H1 (cell line): Measurements from ENCODE around the gene DUSP1. TPM values are rescaled to one million over a fixed set of nuclear protein-coding genes. Genes with fewer than 3 reads are reported as not detected.

ENCODE experiments used
- CTCF ChIA-PET: fragments of 300-600 bp; sonication (Branson Sonifier 250); formaldehyde crosslinking; loops from one replicate; lab custom pipeline; 2021; ENCODE audit not compliant: partially characterized antibody; lab: Charles Lee
- POLR2A ChIA-PET: fragments of 300-600 bp; sonication (Branson Sonifier 250); formaldehyde crosslinking; loops from one replicate; lab custom pipeline; 2021; ENCODE audit warnings: inconsistent platforms; ENCODE audit not compliant: partially characterized antibody; lab: Charles Lee
- DNase-seq, 2 experiments: peaks; one replicate each; pipeline versions ENCODE4 v3.0.0 to v3.0.0-alpha.2; 2010 to 2022; ENCODE audit warnings: low spot score in 2 of 2, low read depth in 1 of 2, mixed read lengths in 1 of 2
- FAIRE-seq: peaks from 2 replicates; lab custom pipeline; 2011; peaks lifted over from hg19 to GRCh38; lab: Jason Lieb, UNC
- H2AFZ ChIP-seq: 2 replicates; pipeline ENCODE4 v1.8.1; 2012; ENCODE audit warnings: low read length, inconsistent platforms
- H2AK5ac ChIP-seq: 2 replicates; pipeline ENCODE4 v1.6.1; 2013; ENCODE audit warnings: low read depth, low read length
- H2BK120ac ChIP-seq: replicated peaks from 2 replicates; pipeline ENCODE3; 2013; ENCODE audit warnings: low read depth, low read length, inconsistent platforms
- H2BK12ac ChIP-seq: 2 replicates; pipeline ENCODE4 v1.6.1; 2013; ENCODE audit warnings: low read depth, low read length
- H2BK15ac ChIP-seq: 2 replicates; pipeline ENCODE4 v1.6.1; 2013; ENCODE audit warnings: low read length
- H2BK20ac ChIP-seq: 2 replicates; pipeline ENCODE4 v1.6.1; 2013; ENCODE audit warnings: low read length
- H2BK5ac ChIP-seq: 2 replicates; pipeline ENCODE4 v1.6.1; 2013; ENCODE audit warnings: low read depth, low read length
- H3K14ac ChIP-seq: 2 replicates; pipeline ENCODE4 v1.6.1; 2013; ENCODE audit warnings: inconsistent platforms; ENCODE audit not compliant: insufficient read length
- H3K18ac ChIP-seq: 2 replicates; pipeline ENCODE4 v1.6.1; 2013; ENCODE audit warnings: low read length; ENCODE audit errors: extremely low read depth
- H3K23ac ChIP-seq: 2 replicates; pipeline ENCODE4 v1.6.1; 2013; ENCODE audit warnings: inconsistent platforms; ENCODE audit not compliant: insufficient read length
- H3K23me2 ChIP-seq: 2 replicates; pipeline ENCODE4 v1.6.1; 2013; ENCODE audit warnings: low read depth, low read length
- H3K27ac ChIP-seq: 2 replicates; pipeline ENCODE4 v1.6.1; 2011; ENCODE audit warnings: low read depth, low read length, inconsistent platforms
- H3K27me3 ChIP-seq, 4 experiments: replicated peaks in 1 of 4; 1 replicate in 1 of 4; 2 replicates in 3 of 4; pipeline versions ENCODE4 v1.6.1 to v1.8.1; 2011 to 2013; ENCODE audit warnings: low read length in 3 of 4, mild to moderate bottlenecking in 3 of 4, inconsistent platforms in 2 of 4, mixed read lengths in 2 of 4, moderate library complexity in 1 of 4; ENCODE audit not compliant: control insufficient read depth in 3 of 4, insufficient read depth in 3 of 4; ENCODE audit errors: extremely low read depth in 1 of 4
- H3K36me3 ChIP-seq, 4 experiments: 2 replicates each; pipeline versions ENCODE4 v1.6.1 to v1.8.1; 2011 to 2013; ENCODE audit warnings: mild to moderate bottlenecking in 4 of 4, low read length in 3 of 4, moderate library complexity in 2 of 4, control low read depth in 1 of 4, inconsistent platforms in 1 of 4; ENCODE audit not compliant: insufficient read depth in 4 of 4, control insufficient read depth in 2 of 4
- H3K4ac ChIP-seq: replicated peaks from 2 replicates; pipeline ENCODE3; 2013; ENCODE audit warnings: low read length, low read depth, mixed read lengths, inconsistent platforms; ENCODE audit not compliant: insufficient read length
- H3K4me1 ChIP-seq, 4 experiments: replicated peaks in 1 of 4; 1 replicate in 1 of 4; 2 replicates in 3 of 4; pipeline versions ENCODE4 v1.6.1 to v1.8.1; 2011 to 2013; ENCODE audit warnings: low read length in 3 of 4, inconsistent platforms in 2 of 4, mixed read lengths in 1 of 4; ENCODE audit not compliant: insufficient read depth in 4 of 4, control insufficient read depth in 3 of 4
- H3K4me2 ChIP-seq, 2 experiments: 2 replicates each; pipeline versions ENCODE4 v1.6.1 to v1.8.1; 2011 to 2013; ENCODE audit warnings: low read depth in 2 of 2, low read length in 2 of 2, control low read depth in 1 of 2, inconsistent platforms in 1 of 2, mild to moderate bottlenecking in 1 of 2; ENCODE audit not compliant: insufficient read depth in 1 of 2
- H3K4me3 ChIP-seq, 4 experiments: fragments of 200-600, 300-600 bp in 1 of 4; sonication (generic), shearing (Covaris generic), sonication (Bioruptor Twin) in 1 of 4; 2 replicates each; pipeline versions ENCODE4 v1.5.1 to v1.8.1; 2011 to 2016; ENCODE audit warnings: low read length in 4 of 4, low read depth in 3 of 4, control low read depth in 2 of 4, inconsistent platforms in 2 of 4, mild to moderate bottlenecking in 2 of 4, mixed read lengths in 1 of 4, moderate library complexity in 1 of 4; ENCODE audit not compliant: insufficient read depth in 2 of 4; ENCODE audit errors: extremely low read depth in 1 of 4
- H3K56ac ChIP-seq: replicated peaks from 2 replicates; pipeline ENCODE3; 2013; ENCODE audit warnings: low read depth, mild to moderate bottlenecking, mixed read lengths, low read length, inconsistent platforms; ENCODE audit not compliant: insufficient read length
- H3K79me1 ChIP-seq: 2 replicates; pipeline ENCODE4 v1.6.1; 2013; ENCODE audit warnings: low read depth, low read length, control low read depth
- H3K79me2 ChIP-seq, 2 experiments: 2 replicates each; pipeline versions ENCODE4 v1.6.1 to v1.8.1; 2012 to 2013; ENCODE audit warnings: low read length in 2 of 2, mild to moderate bottlenecking in 2 of 2, inconsistent platforms in 1 of 2; ENCODE audit not compliant: insufficient read depth in 2 of 2, control insufficient read depth in 1 of 2
- H3K9ac ChIP-seq, 4 experiments: replicated peaks in 1 of 4; 1 replicate in 1 of 4; 2 replicates in 3 of 4; pipeline versions ENCODE4 v1.6.1 to v1.8.1; 2011 to 2013; ENCODE audit warnings: low read depth in 3 of 4, low read length in 3 of 4, control low read depth in 2 of 4, mild to moderate bottlenecking in 2 of 4, moderate library complexity in 2 of 4, inconsistent platforms in 1 of 4; ENCODE audit errors: extremely low read depth in 1 of 4
- H3K9me3 ChIP-seq, 2 experiments: 2 replicates each; pipeline versions ENCODE4 v1.6.1 to v1.8.1; 2012 to 2013; ENCODE audit warnings: mild to moderate bottlenecking in 2 of 2, moderate library complexity in 2 of 2, control low read depth in 1 of 2, inconsistent platforms in 1 of 2, low read depth in 1 of 2, low read length in 1 of 2, mixed read lengths in 1 of 2; ENCODE audit not compliant: insufficient read depth in 2 of 2
- H4K20me1 ChIP-seq, 2 experiments: replicated peaks in 1 of 2; 2 replicates each; pipeline versions ENCODE3 to v1.8.1; 2011 to 2013; ENCODE audit warnings: inconsistent platforms in 2 of 2, low read length in 2 of 2, mild to moderate bottlenecking in 1 of 2; ENCODE audit not compliant: insufficient read depth in 2 of 2, control insufficient read depth in 1 of 2
- H4K5ac ChIP-seq: 2 replicates; pipeline ENCODE4 v1.6.1; 2013; ENCODE audit warnings: low read length, low read depth, mixed read lengths, inconsistent platforms; ENCODE audit not compliant: insufficient read length
- H4K8ac ChIP-seq: 2 replicates; pipeline ENCODE4 v1.8.0; 2013; ENCODE audit warnings: mild to moderate bottlenecking, moderate library complexity, low read length, inconsistent platforms; ENCODE audit not compliant: insufficient read depth; ENCODE audit errors: extremely low read depth
- H4K91ac ChIP-seq: replicated peaks from 2 replicates; pipeline ENCODE3; 2013; ENCODE audit warnings: low read length, mixed read lengths, inconsistent platforms; ENCODE audit not compliant: insufficient read length
- NANOG ChIP-seq: IDR thresholded peaks from 2 replicates; pipeline ENCODE4 v1.6.1; 2011; ENCODE audit warnings: low read length, low read depth, mild to moderate bottlenecking, inconsistent platforms; ENCODE audit not compliant: insufficient read depth, poor library complexity, severe bottlenecking
- POU5F1 ChIP-seq: IDR thresholded peaks from 2 replicates; pipeline ENCODE4 v1.6.1; 2011; ENCODE audit warnings: low read depth, mild to moderate bottlenecking, low read length, moderate library complexity
- SIRT6 ChIP-seq: IDR thresholded peaks from one replicate; pipeline ENCODE4 v1.7.1; 2012; ENCODE audit warnings: low read length, inconsistent platforms
- TAF7 ChIP-seq: optimal IDR thresholded peaks from 2 replicates; pipeline ENCODE3; 2011; ENCODE audit warnings: low read depth, mild to moderate bottlenecking, inconsistent platforms, low read length, moderate library complexity, borderline replicate concordance
- ZNF274 ChIP-seq: IDR thresholded peaks from 2 replicates; pipeline ENCODE4 v1.7.0; 2012; ENCODE audit warnings: low read length, borderline replicate concordance; ENCODE audit errors: extremely low read depth
- WGBS, 2 experiments: shearing (Covaris generic) in 1 of 2; methylation state at CpG; one replicate each; pipeline versions ENCODE4 v1.1.6 to v1.1.7; 2013 to 2015; ENCODE audit warnings: low lambda C conversion rate in 2 of 2, mixed read lengths in 2 of 2, inconsistent platforms in 1 of 2, low coverage in 1 of 2, missing lambda C conversion rate in 1 of 2; ENCODE audit not compliant: insufficient replicate concordance in 2 of 2, insufficient coverage in 1 of 2, insufficient read length in 1 of 2; ENCODE audit errors: extremely low coverage in 1 of 2, missing lambda C conversion rate in 1 of 2; 5-methylcytosine and 5-hydroxymethylcytosine counted together
- polyA plus RNA-seq, 7 experiments: library from polyadenylated mRNA; depleted of rRNA in 3 of 7; stranded (reverse) in 5 of 7; unstranded in 2 of 7; fragments of >200 nt in 5 of 7; fragments of 200-250 nt in 2 of 7; gene quantifications; 1 replicate in 5 of 7; 2 replicates in 1 of 7; 4 replicates in 1 of 7; pipeline versions ENCODE4 v1.2.1 to v1.2.3, GENCODE V29; 2011 to 2013; ENCODE audit warnings: missing spikeins in 2 of 7, mixed read lengths in 2 of 7
- total RNA-seq: library from RNA; stranded (reverse); fragmentation: NEBNext Ultra II Directional; extraction: Animal tissue kit (Norgen Biotek cat#: 25700); gene quantifications from 2 replicates; pipeline ENCODE4 v1.2.1, GENCODE V29; 2021

DUSP1 gene
- total and polyA plus RNA-seq, 2 of the 8 experiments (the other 6 are each of a cell fraction or from before 2014, with no cell fraction given) = 6.5 to 11.7 TPM

GRCh38 chr5:172727551-172727950 is 43.4 kb downstream of the DUSP1 start:
- Histone ChIP-seq H3K79me2 (no peaks in the 10 kb centered on the region), H3K36me3 (no peaks in the 10 kb centered on the region), H3K4me1 (peaks cover 0 to 6% (median under 1%) of the 10 kb centered on the region in 4 experiments; a peak in 2 of 7 replicates), H3K56ac (no peak overlapping the region), H3K23ac (no peak overlapping the region), H3K9me3 (no peaks in the 10 kb centered on the region), H3K27ac (no peak overlapping the region), H4K5ac (no peak overlapping the region), H4K91ac (no peak overlapping the region), H2BK120ac (no peak overlapping the region), H2BK12ac (no peak overlapping the region), H2AK5ac (no peak overlapping the region), H2AFZ (no peak overlapping the region), H3K9ac (no peak overlapping the region), H4K8ac (no peak overlapping the region), H2BK20ac (no peak overlapping the region), H3K4me3 (no peak overlapping the region), H3K79me1 (no peaks in the 10 kb centered on the region), H3K14ac (no peak overlapping the region), H3K27me3 (no peaks in the 10 kb centered on the region; a peak in 2 of 7 replicates), H3K4ac (no peak overlapping the region), H2BK5ac (no peak overlapping the region), H4K20me1 (peaks cover 0 to 2% of the 10 kb centered on the region in 2 experiments), H3K23me2 (no peaks in the 10 kb centered on the region), H2BK15ac (no peak overlapping the region), H3K18ac (no peak overlapping the region), H3K4me2 (no peak overlapping the region)
- WGBS, 2 experiments = 91% methylated on average over 7 of the region's 7 CpGs; no CpG with 5 or more reads in 1 of the 2 experiments
- POLR2A ChIA-PET = interaction anchor here (0.7 kb wide), 1 partner anchor 37 kb away, joined by 4 read pairs; no protein-coding TSS in a partner anchor
- CTCF ChIA-PET = interaction anchor here (0.7 to 3.7 kb wide), 10 partner anchors 11 to 205 kb away, joined by 3 to 20 read pairs (median 4); partner anchors contain the start of gene DUSP1
- FAIRE-seq = no peak
- no peak for DNase-seq
- TF ChIP-seq ZNF274 (no peak), TAF7 (no peak), SIRT6 (no peak), NANOG (no peak), POU5F1 (no peak)
